ENCODE data around the gene KRTAP2-1. TPM values are rescaled to one million over a fixed set of nuclear protein-coding genes. Genes with fewer than 3 reads are reported as not detected.

KRTAP2-1 gene
- total RNA-seq, 1 experiment from 2014 or later, result not detected

DNA sequence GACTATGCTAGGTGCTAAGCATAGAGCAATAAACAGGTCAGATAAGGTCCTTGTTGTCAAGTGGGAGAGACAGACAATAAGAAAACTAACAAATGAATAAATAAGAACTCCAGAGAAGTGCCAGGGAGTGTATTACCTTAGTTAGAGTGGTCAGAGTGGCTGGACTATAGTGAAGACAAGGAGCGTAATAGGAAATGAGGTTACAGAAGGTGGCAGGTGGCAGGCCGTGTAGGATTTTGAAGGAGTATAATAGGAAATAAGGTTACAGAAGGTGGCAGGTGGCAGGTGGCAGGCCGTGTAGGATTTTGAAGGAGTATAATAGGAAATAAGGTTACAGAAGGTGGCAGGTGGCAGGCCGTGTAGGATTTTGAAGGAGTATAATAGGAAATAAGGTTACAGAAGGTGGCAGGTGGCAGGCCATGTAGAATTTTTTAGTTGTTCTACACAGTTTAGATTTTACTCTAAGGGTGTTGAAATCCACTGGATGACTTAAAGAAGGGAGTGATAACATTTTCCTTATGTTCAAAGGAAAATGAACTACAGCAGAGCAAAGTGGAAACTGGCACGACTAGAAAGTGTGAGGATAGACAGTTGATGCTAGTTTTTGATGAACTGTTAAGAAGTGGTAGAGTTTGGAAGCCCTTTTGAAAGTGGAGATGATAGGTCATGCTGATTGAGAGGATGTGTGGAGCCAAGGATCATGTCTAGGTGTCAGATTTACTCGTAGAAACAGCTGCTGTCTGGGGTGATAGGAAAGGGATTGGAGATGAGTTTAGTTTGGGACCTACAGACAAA, 34.6 kb downstream of the KRTAP2-1 start:
- intact Hi-C loops (cut with micrococcal nuclease), result no loop called here
- CTCF ChIA-PET, result interaction anchor here (1.3 kb wide), 1 partner anchor 310 kb away, joined by 4 read pairs; no protein-coding TSS in a partner anchor
- no peaks in the 10 kb centered on the region for H3K27me3 ChIP-seq (ENCODE audit: low read length)
- POLR2A ChIA-PET (ENCODE audit: unreplicated experiment), result no interaction called here
- DNase-seq (no peak), ATAC-seq (no peak)
- peak overlapping the region; percentile 79 for H3K27ac ChIP-seq (ENCODE audit: low read length)
- H4K20me1 ChIP-seq (ENCODE audit: low read length), result no peaks in the 10 kb centered on the region
- H3K4me3 ChIP-seq (ENCODE audit: low read length), result no peak overlapping the region
- H3F3A ChIP-seq (ENCODE audit: low read length, unreplicated experiment), result peaks cover 5% of the 10 kb centered on the region
- H3K4me2 ChIP-seq (ENCODE audit: low read length), result peak overlapping the region; percentile 6
- no peaks in the 10 kb centered on the region for H3K9me3 ChIP-seq (ENCODE audit: low read length)
- H3K9ac ChIP-seq (ENCODE audit: low read length), result no peak overlapping the region
- no peaks in the 10 kb centered on the region for H3K9me2 ChIP-seq (replicated peaks; ENCODE audit: low read length)
- TF ChIP-seq, protein P1, sequence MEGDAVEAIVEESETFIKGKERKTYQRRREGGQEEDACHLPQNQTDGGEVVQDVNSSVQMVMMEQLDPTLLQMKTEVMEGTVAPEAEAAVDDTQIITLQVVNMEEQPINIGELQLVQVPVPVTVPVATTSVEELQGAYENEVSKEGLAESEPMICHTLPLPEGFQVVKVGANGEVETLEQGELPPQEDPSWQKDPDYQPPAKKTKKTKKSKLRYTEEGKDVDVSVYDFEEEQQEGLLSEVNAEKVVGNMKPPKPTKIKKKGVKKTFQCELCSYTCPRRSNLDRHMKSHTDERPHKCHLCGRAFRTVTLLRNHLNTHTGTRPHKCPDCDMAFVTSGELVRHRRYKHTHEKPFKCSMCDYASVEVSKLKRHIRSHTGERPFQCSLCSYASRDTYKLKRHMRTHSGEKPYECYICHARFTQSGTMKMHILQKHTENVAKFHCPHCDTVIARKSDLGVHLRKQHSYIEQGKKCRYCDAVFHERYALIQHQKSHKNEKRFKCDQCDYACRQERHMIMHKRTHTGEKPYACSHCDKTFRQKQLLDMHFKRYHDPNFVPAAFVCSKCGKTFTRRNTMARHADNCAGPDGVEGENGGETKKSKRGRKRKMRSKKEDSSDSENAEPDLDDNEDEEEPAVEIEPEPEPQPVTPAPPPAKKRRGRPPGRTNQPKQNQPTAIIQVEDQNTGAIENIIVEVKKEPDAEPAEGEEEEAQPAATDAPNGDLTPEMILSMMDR (conservative IDR thresholded peaks at IDR 0.05; ENCODE audit: low read depth, low read length), result no peak
- TF ChIP-seq EZH2phosphoT487 (IDR thresholded peaks at IDR 0.05; ENCODE audit: borderline replicate concordance, low read length) (no peak), EZH2 (IDR thresholded peaks at IDR 0.05; ENCODE audit: low read length, unreplicated experiment) (no peak)
- no peak overlapping the region for H2AFZ ChIP-seq (ENCODE audit: low read length)
- H3K36me3 ChIP-seq (ENCODE audit: low read depth, low read length), result no peaks in the 10 kb centered on the region
- no TSS peak for BruUV-seq (replicated peaks)
- no peaks in the 10 kb centered on the region for H3K79me2 ChIP-seq (ENCODE audit: low read length)
- peaks cover 46% of the 10 kb centered on the region for H3K4me1 ChIP-seq (ENCODE audit: insufficient read depth, low read length)

DNA sequence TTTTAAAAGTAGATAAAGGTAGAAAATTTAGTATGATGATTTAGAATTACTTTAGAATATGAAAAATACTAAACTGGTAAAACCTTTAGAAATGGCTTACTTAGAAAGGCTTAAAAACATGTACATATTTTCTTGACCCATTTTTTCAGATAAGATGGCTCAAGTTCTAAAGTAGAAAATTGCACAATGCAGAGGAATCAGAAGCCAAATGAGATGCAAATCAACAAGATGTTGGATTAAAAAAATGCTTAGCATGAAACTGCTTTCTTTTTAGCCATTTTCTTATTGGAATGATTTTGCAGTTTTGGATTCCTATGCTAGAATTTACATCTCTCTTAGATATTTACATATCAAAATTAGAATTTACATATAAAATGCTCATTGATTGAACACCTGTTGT, 36.7 kb downstream of the KRTAP2-1 start:
- no peak overlapping the region for H2AFZ ChIP-seq (ENCODE audit: low read length)
- H4K20me1 ChIP-seq (ENCODE audit: low read length), result no peaks in the 10 kb centered on the region
- H3K27ac ChIP-seq (ENCODE audit: low read length), result no peak overlapping the region
- CTCF ChIA-PET, result no interaction called here
- H3K9me2 ChIP-seq (replicated peaks; ENCODE audit: low read length), result no peaks in the 10 kb centered on the region
- no peaks in the 10 kb centered on the region for H3K36me3 ChIP-seq (ENCODE audit: low read depth, low read length)
- no peaks in the 10 kb centered on the region for H3K79me2 ChIP-seq (ENCODE audit: low read length)
- intact Hi-C loops (cut with micrococcal nuclease), result no loop called here
- ATAC-seq (no peak), DNase-seq (no peak)
- H3K4me3 ChIP-seq (ENCODE audit: low read length), result no peak overlapping the region
- POLR2A ChIA-PET (ENCODE audit: unreplicated experiment), result no interaction called here
- TF ChIP-seq EZH2 (IDR thresholded peaks at IDR 0.05; ENCODE audit: low read length, unreplicated experiment) (no peak), EZH2phosphoT487 (IDR thresholded peaks at IDR 0.05; ENCODE audit: borderline replicate concordance, low read length) (no peak)
- TF ChIP-seq, protein P1 (conservative IDR thresholded peaks at IDR 0.05; ENCODE audit: low read depth, low read length), result no peak
- BruUV-seq (replicated peaks), result no TSS peak
- peaks cover 5% of the 10 kb centered on the region for H3F3A ChIP-seq (ENCODE audit: low read length, unreplicated experiment)
- H3K4me1 ChIP-seq (ENCODE audit: insufficient read depth, low read length), result peaks cover 46% of the 10 kb centered on the region
- no peaks in the 10 kb centered on the region for H3K27me3 ChIP-seq (ENCODE audit: low read length)
- no peaks in the 10 kb centered on the region for H3K9me3 ChIP-seq (ENCODE audit: low read length)
- H3K4me2 ChIP-seq (ENCODE audit: low read length), result no peak overlapping the region
- no peak overlapping the region for H3K9ac ChIP-seq (ENCODE audit: low read length)

DNA sequence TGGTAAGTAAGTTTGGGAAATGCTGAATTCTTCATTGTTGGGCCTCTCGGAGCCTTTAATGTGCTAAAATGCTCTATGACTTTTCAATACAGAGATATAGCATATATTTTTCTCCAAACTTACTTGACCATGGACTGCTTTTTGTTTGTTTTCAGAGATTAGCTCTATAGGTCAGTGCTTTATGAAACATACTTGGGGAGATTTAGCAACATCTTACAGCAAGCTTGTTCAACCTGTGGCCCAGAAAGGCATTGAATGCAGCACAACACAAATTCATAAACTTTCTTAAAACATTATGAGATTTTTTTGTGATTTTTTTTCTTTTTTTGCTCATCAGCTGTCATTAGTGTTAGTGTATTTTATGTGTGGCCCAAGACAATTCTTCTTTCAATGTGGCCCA, 37.2 kb downstream of the KRTAP2-1 start:
- DNase-seq (no peak), ATAC-seq (no peak)
- TF ChIP-seq EZH2 (IDR thresholded peaks at IDR 0.05; ENCODE audit: low read length, unreplicated experiment) (no peak), EZH2phosphoT487 (IDR thresholded peaks at IDR 0.05; ENCODE audit: borderline replicate concordance, low read length) (no peak)
- TF ChIP-seq, protein P1 (conservative IDR thresholded peaks at IDR 0.05; ENCODE audit: low read depth, low read length), result no peak
- peak overlapping the region; percentile 31 for H3K4me2 ChIP-seq (ENCODE audit: low read length)
- BruUV-seq (replicated peaks), result no TSS peak
- no peaks in the 10 kb centered on the region for H3K27me3 ChIP-seq (ENCODE audit: low read length)
- peaks cover 5% of the 10 kb centered on the region for H3F3A ChIP-seq (ENCODE audit: low read length, unreplicated experiment)
- no peaks in the 10 kb centered on the region for H4K20me1 ChIP-seq (ENCODE audit: low read length)
- CTCF ChIA-PET, result interaction anchor here (0.6 kb wide), 1 partner anchor 50 kb away, joined by 3 read pairs; no protein-coding TSS in a partner anchor
- no peaks in the 10 kb centered on the region for H3K9me3 ChIP-seq (ENCODE audit: low read length)
- H3K4me3 ChIP-seq (ENCODE audit: low read length), result no peak overlapping the region
- H3K36me3 ChIP-seq (ENCODE audit: low read depth, low read length), result no peaks in the 10 kb centered on the region
- H3K9me2 ChIP-seq (replicated peaks; ENCODE audit: low read length), result no peaks in the 10 kb centered on the region
- H3K79me2 ChIP-seq (ENCODE audit: low read length), result no peaks in the 10 kb centered on the region
- peaks cover 46% of the 10 kb centered on the region for H3K4me1 ChIP-seq (ENCODE audit: insufficient read depth, low read length)
- intact Hi-C loops (cut with micrococcal nuclease), result loop anchor here (10.0 kb wide), 2 partner anchors 55 to 95 kb away; partner anchors contain the start of genes KRTAP2-3 and KRTAP2-4
- POLR2A ChIA-PET (ENCODE audit: unreplicated experiment), result no interaction called here
- H3K9ac ChIP-seq (ENCODE audit: low read length), result no peak overlapping the region
- no peak overlapping the region for H2AFZ ChIP-seq (ENCODE audit: low read length)
- peak overlapping the region; percentile 28 for H3K27ac ChIP-seq (ENCODE audit: low read length)

Measured in PC-3 (cell line).